ENCODE measurements around the gene TRAF3IP3. TPM values are rescaled to one million over a fixed set of nuclear protein-coding genes. Genes with fewer than 3 reads are reported as not detected.
"Not testable (repeated sequence)": the region's sequence is repeated elsewhere in the genome, so short reads cannot be mapped to it uniquely, and the experiment has no call there.

Gene TRAF3IP3
- polyA plus RNA-seq, 3 donors, result 1.2 to 1.9 (median 1.3) TPM

- DNase-seq (ENCODE audit: extremely low read depth in 1 of 11, low read depth in 9 of 11, low spot score in 4 of 11), result no peak
Measured at GRCh38 chr1:209786146-209786545, 30.3 kb downstream of the TRAF3IP3 start.

GRCh38 chr1:209787551-209787950, 31.7 kb downstream of the TRAF3IP3 start:
- no peak for DNase-seq (ENCODE audit: extremely low read depth in 1 of 11, low read depth in 9 of 11, low spot score in 4 of 11)

GRCh38 chr1:209789245-209789644, 33.4 kb downstream of the TRAF3IP3 start:
- DNase-seq (ENCODE audit: extremely low read depth in 1 of 11, low read depth in 9 of 11, low spot score in 4 of 11), result no peak

GRCh38 chr1:209790286-209791193, 34.7 kb downstream of the TRAF3IP3 start:
- DNase-seq (ENCODE audit: extremely low read depth in 1 of 11, low read depth in 9 of 11, low spot score in 4 of 11), result no peak

GRCh38 chr1:209791920-209792319, 36.1 kb downstream of the TRAF3IP3 start:
- DNase-seq (ENCODE audit: extremely low read depth in 1 of 11, low read depth in 9 of 11, low spot score in 4 of 11), result no peak

- not testable (repeated sequence) for DNase-seq (ENCODE audit: extremely low read depth in 1 of 11, low read depth in 9 of 11, low spot score in 4 of 11)
Measured at GRCh38 chr1:209793711-209794110, 37.9 kb downstream of the TRAF3IP3 start.

- no peak for DNase-seq (ENCODE audit: extremely low read depth in 1 of 11, low read depth in 9 of 11, low spot score in 4 of 11)
Measured at GRCh38 chr1:209797978-209798639, 42.3 kb downstream of the TRAF3IP3 start.

GRCh38 chr1:209800984-209801834, 45.4 kb downstream of the TRAF3IP3 start:
- no peak for DNase-seq (ENCODE audit: extremely low read depth in 1 of 11, low read depth in 9 of 11, low spot score in 4 of 11)

GRCh38 chr1:209802117-209802779, 46.4 kb downstream of the TRAF3IP3 start:
- DNase-seq (ENCODE audit: extremely low read depth in 1 of 11, low read depth in 9 of 11, low spot score in 4 of 11), result no peak

GRCh38 chr1:209802780-209803152, 46.9 kb downstream of the TRAF3IP3 start:
- no peak for DNase-seq (ENCODE audit: extremely low read depth in 1 of 11, low read depth in 9 of 11, low spot score in 4 of 11)

GRCh38 chr1:209803568-209803967, 47.7 kb downstream of the TRAF3IP3 start:
- no peak for DNase-seq (ENCODE audit: extremely low read depth in 1 of 11, low read depth in 9 of 11, low spot score in 4 of 11)

- no peak for DNase-seq (ENCODE audit: extremely low read depth in 1 of 11, low read depth in 9 of 11, low spot score in 4 of 11)
Measured at GRCh38 chr1:209805341-209805781, 49.5 kb downstream of the TRAF3IP3 start.

- DNase-seq (ENCODE audit: extremely low read depth in 1 of 11, low read depth in 9 of 11, low spot score in 4 of 11), result peak; percentile 60 to 85 (median 76)
Measured at GRCh38 chr1:209805875-209806760, 50.3 kb downstream of the TRAF3IP3 start, which contains the start of gene IRF6. IRF6 (minus strand) TSS chr1:209806142; CDS start chr1:209801413, 4,729 bp downstream.

- DNase-seq (ENCODE audit: extremely low read depth in 1 of 11, low read depth in 9 of 11, low spot score in 4 of 11), result no peak
Measured at GRCh38 chr1:209807509-209807908, 51.7 kb downstream of the TRAF3IP3 start.

GRCh38 chr1:209808059-209808581, 52.3 kb downstream of the TRAF3IP3 start:
- DNase-seq (ENCODE audit: extremely low read depth in 1 of 11, low read depth in 9 of 11, low spot score in 4 of 11), result no peak

GRCh38 chr1:209809611-209810010, 53.8 kb downstream of the TRAF3IP3 start:
- DNase-seq (ENCODE audit: extremely low read depth in 1 of 11, low read depth in 9 of 11, low spot score in 4 of 11), result no peak

GRCh38 chr1:209810783-209811182, 54.9 kb downstream of the TRAF3IP3 start:
- no peak for DNase-seq (ENCODE audit: extremely low read depth in 1 of 11, low read depth in 9 of 11, low spot score in 4 of 11)

GRCh38 chr1:209813902-209814301, 58.0 kb downstream of the TRAF3IP3 start:
- DNase-seq (ENCODE audit: extremely low read depth in 1 of 11, low read depth in 9 of 11, low spot score in 4 of 11), result no peak

Measured in renal cortex interstitium (tissue), 11 donors.